Osteoblast (primary cell): Measurements from ENCODE around the gene TIGD3. TPM values are rescaled to one million over a fixed set of nuclear protein-coding genes. Genes with fewer than 3 reads are reported as not detected.

Source experiments
- DNase-seq: peaks from one replicate; pipeline ENCODE4 v3.0.0; 2011; ENCODE audit warnings: low spot score, mixed read lengths; ENCODE audit not compliant: insufficient read length; ENCODE audit errors: missing footprints
- H2AFZ ChIP-seq: 2 replicates; pipeline ENCODE4 v1.6.0; 2011; ENCODE audit warnings: mild to moderate bottlenecking, low read length
- H3K27ac ChIP-seq: 2 replicates; pipeline ENCODE4 v1.5.1; 2011; ENCODE audit warnings: mild to moderate bottlenecking, low read depth, low read length, moderate library complexity
- H3K27me3 ChIP-seq: 2 replicates; pipeline ENCODE4 v1.6.0; 2012; ENCODE audit warnings: mild to moderate bottlenecking, control low read depth, inconsistent platforms, low read length, moderate library complexity; ENCODE audit not compliant: insufficient read depth
- H3K36me3 ChIP-seq: 2 replicates; pipeline ENCODE4 v1.5.1; 2011; ENCODE audit warnings: mild to moderate bottlenecking, low read length, control low read depth, moderate library complexity; ENCODE audit not compliant: insufficient read depth
- H3K4me1 ChIP-seq: 2 replicates; pipeline ENCODE4 v1.5.1; 2011; ENCODE audit warnings: mild to moderate bottlenecking, low read length, control low read depth, moderate library complexity; ENCODE audit not compliant: insufficient read depth
- H3K4me2 ChIP-seq: 2 replicates; pipeline ENCODE4 v1.6.0; 2011; ENCODE audit warnings: mild to moderate bottlenecking, low read length; ENCODE audit not compliant: insufficient read depth
- H3K4me3 ChIP-seq: fragments of 200-600 bp; sonication (generic); 3 replicates; pipeline ENCODE4 v1.5.1; 2012; ENCODE audit warnings: mild to moderate bottlenecking, low read length, inconsistent platforms; ENCODE audit not compliant: insufficient read depth
- H3K79me2 ChIP-seq: 2 replicates; pipeline ENCODE4 v1.6.0; 2012; ENCODE audit warnings: mild to moderate bottlenecking, low read length, control low read depth, inconsistent platforms; ENCODE audit not compliant: insufficient read depth
- H3K9me3 ChIP-seq: 2 replicates; pipeline ENCODE4 v1.5.1; 2011; ENCODE audit warnings: low read depth, low read length, control low read depth
- H4K20me1 ChIP-seq: 2 replicates; pipeline ENCODE4 v1.6.0; 2012; ENCODE audit warnings: mild to moderate bottlenecking, low read length, control low read depth; ENCODE audit not compliant: insufficient read depth
- CTCF ChIP-seq: IDR thresholded peaks from 2 replicates; pipeline ENCODE4 v1.5.1; 2011; ENCODE audit warnings: mild to moderate bottlenecking, low read depth, low read length, moderate library complexity; ENCODE audit errors: extremely low read depth
- total RNA-seq: library from RNA; depleted of rRNA; stranded (reverse); fragments of >200 nt; gene quantifications from 2 replicates; pipeline ENCODE4 v1.2.3, GENCODE V29; 2012

TIGD3 gene
- total RNA-seq, 1 donor = not detected

- Histone ChIP-seq H2AFZ (peak overlapping the region; percentile 82), H3K27me3 (peaks cover 30% of the 10 kb centered on the region), H3K4me2 (peak overlapping the region; percentile 99), H3K79me2 (no peaks in the 10 kb centered on the region), H3K27ac (no peak overlapping the region), H3K4me3 (peak overlapping the region; percentile 79), H4K20me1 (peaks cover 20% of the 10 kb centered on the region), H3K9me3 (no peaks in the 10 kb centered on the region), H3K4me1 (peaks cover 17% of the 10 kb centered on the region), H3K36me3 (peaks cover 31% of the 10 kb centered on the region)
- no peak for TF ChIP-seq CTCF
- DNase-seq = no peak
These were observed 643 bp downstream of the TIGD3 start for GRCh38 chr11:65355013-65355775.

DNA sequence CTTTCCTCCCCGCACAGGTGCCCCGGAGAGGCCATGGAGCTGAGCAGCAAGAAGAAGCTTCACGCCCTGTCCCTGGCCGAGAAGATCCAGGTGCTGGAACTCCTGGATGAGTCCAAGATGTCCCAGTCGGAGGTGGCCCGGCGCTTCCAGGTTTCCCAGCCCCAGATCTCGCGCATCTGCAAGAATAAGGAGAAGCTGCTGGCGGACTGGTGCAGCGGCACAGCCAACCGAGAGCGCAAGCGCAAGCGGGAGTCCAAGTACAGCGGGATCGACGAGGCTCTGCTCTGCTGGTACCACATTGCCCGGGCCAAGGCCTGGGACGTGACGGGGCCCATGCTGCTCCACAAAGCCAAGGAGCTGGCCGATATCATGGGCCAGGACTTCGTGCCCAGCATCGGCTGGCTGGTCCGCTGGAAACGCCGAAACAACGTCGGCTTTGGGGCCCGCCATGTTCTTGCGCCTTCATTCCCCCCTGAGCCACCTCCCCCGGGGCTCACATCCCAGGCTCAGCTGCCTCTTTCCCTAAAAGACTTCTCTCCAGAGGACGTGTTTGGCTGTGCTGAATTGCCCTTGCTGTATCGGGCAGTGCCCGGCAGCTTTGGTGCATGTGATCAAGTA, 1.3 kb downstream of the TIGD3 start:
- DNase-seq = peak; percentile 91
- H3K27ac ChIP-seq = no peak overlapping the region
- peaks cover 20% of the 10 kb centered on the region for H4K20me1 ChIP-seq
- no peaks in the 10 kb centered on the region for H3K9me3 ChIP-seq
- H2AFZ ChIP-seq = peak overlapping the region; percentile 82
- H3K4me3 ChIP-seq = peak overlapping the region; percentile 61
- peak overlapping the region; percentile 99 for H3K4me2 ChIP-seq
- peaks cover 24% of the 10 kb centered on the region for H3K36me3 ChIP-seq
- H3K27me3 ChIP-seq = peaks cover 30% of the 10 kb centered on the region
- H3K79me2 ChIP-seq = no peaks in the 10 kb centered on the region
- TF ChIP-seq CTCF = no peak
- H3K4me1 ChIP-seq = peaks cover 17% of the 10 kb centered on the region

DNA sequence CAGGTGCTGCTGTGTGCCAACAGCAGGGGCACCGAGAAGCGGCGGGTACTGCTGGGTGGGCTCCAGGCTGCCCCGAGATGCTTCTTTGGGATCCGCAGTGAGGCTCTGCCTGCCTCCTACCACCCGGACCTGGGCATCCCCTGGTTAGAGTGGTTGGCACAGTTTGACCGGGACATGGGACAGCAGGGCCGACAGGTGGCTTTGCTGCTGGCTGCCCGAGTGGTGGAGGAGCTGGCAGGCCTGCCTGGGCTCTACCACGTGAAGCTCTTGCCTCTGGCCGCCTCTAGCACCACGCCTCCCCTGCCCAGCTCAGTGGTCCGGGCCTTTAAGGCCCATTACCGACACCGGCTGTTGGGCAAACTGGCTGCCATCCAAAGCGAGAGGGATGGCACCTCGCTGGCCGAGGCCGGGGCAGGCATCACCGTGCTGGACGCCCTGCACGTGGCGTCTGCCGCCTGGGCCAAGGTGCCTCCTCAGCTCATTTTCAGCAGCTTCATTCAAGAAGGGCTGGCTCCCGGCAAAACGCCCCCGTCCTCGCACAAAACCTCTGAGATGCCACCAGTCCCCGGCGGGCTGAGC, 1.9 kb downstream of the TIGD3 start:
- peaks cover 20% of the 10 kb centered on the region for H4K20me1 ChIP-seq
- peak overlapping the region; percentile 82 for H2AFZ ChIP-seq
- H3K4me2 ChIP-seq = no peak overlapping the region
- no peak overlapping the region for H3K4me3 ChIP-seq
- H3K27me3 ChIP-seq = peaks cover 30% of the 10 kb centered on the region
- peaks cover 18% of the 10 kb centered on the region for H3K36me3 ChIP-seq
- peaks cover 17% of the 10 kb centered on the region for H3K4me1 ChIP-seq
- no peak overlapping the region for H3K27ac ChIP-seq
- H3K9me3 ChIP-seq = no peaks in the 10 kb centered on the region
- no peak for TF ChIP-seq CTCF
- peak; percentile 51 for DNase-seq
- H3K79me2 ChIP-seq = no peaks in the 10 kb centered on the region

DNA sequence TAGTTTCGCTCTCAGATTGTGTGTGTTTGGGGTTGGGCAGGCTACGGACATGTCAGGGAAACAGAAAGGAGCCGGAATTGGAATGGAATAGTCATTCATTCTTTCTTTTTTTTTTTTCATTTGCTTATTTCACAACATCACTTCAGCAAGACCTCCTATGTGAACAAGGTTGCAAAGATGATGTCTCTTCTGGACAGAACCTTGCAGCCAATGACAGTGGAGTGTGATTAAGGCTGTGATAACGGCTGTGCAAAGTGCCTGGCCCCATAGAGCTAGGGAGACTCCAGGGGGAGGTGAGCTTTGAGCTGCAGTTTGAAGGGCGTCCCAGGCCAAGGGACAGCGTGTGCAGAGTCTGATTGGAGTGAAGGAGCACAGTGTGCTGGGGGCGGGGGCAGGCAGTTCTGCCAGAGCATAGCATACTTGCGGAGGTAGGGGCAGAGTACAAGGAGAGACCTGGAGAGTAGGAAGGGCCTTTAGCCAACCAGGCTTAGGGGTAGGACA, 3.4 kb downstream of the TIGD3 start:
- no peaks in the 10 kb centered on the region for H3K79me2 ChIP-seq
- H3K27me3 ChIP-seq = peaks cover 30% of the 10 kb centered on the region
- no peak overlapping the region for H2AFZ ChIP-seq
- peaks cover 6% of the 10 kb centered on the region for H3K36me3 ChIP-seq
- H3K9me3 ChIP-seq = no peaks in the 10 kb centered on the region
- TF ChIP-seq CTCF = no peak
- H3K4me2 ChIP-seq = no peak overlapping the region
- H3K4me1 ChIP-seq = peaks cover 17% of the 10 kb centered on the region
- H3K27ac ChIP-seq = no peak overlapping the region
- no peak overlapping the region for H3K4me3 ChIP-seq
- no peak for DNase-seq
- H4K20me1 ChIP-seq = peaks cover 12% of the 10 kb centered on the region
